Smooth muscle cell (in vitro differentiated cells): ENCODE measurements around the gene ELOVL5. TPM values are rescaled to one million over a fixed set of nuclear protein-coding genes. Genes with fewer than 3 reads are reported as not detected.
A peak's percentile ranks its signal among the peaks of the same experiment; 100 is the strongest.

Experiments
- DNase-seq: peaks from one replicate; lab custom pipeline; 2025; ENCODE audit not compliant: unreplicated experiment; lab: John Stamatoyannopoulos, UW
- H2AFZ ChIP-seq: fragments of 200-600 bp; sonication (generic); 2 replicates; pipeline ENCODE4 v1.6.0; 2016; ENCODE audit warnings: antibody characterized with exemption, low read depth, mild to moderate bottlenecking
- H3F3A ChIP-seq: fragments of 200-600 bp; sonication (generic); 2 replicates; pipeline ENCODE4 v1.6.0; 2017; ENCODE audit warnings: antibody characterized with exemption, low read depth
- H3K27ac ChIP-seq: fragments of 200-600 bp; sonication (generic); 2 replicates; pipeline ENCODE4 v1.5.1; 2016; ENCODE audit warnings: low read depth, mild to moderate bottlenecking
- H3K27me3 ChIP-seq: fragments of 200-600 bp; sonication (generic); 2 replicates; pipeline ENCODE4 v1.6.1; 2016; ENCODE audit warnings: low read depth, mild to moderate bottlenecking
- H3K36me3 ChIP-seq: fragments of 200-600 bp; sonication (generic); 2 replicates; pipeline ENCODE4 v1.5.1; 2016; ENCODE audit warnings: low read depth
- H3K4me1 ChIP-seq: fragments of 200-600 bp; sonication (generic); 2 replicates; pipeline ENCODE4 v1.5.1; 2016; ENCODE audit warnings: low read depth
- H3K4me2 ChIP-seq: fragments of 200-600 bp; sonication (generic); 2 replicates; pipeline ENCODE4 v1.6.0; 2016; ENCODE audit warnings: mild to moderate bottlenecking
- H3K4me3 ChIP-seq: fragments of 200-600 bp; sonication (generic); 2 replicates; pipeline ENCODE4 v1.5.1; 2016; ENCODE audit warnings: mild to moderate bottlenecking
- H3K79me2 ChIP-seq: fragments of 200-600 bp; sonication (generic); 2 replicates; pipeline ENCODE4 v1.6.0; 2016; ENCODE audit warnings: low read depth, mild to moderate bottlenecking
- H3K9ac ChIP-seq: fragments of 200-600 bp; sonication (generic); 2 replicates; pipeline ENCODE4 v1.6.0; 2016; ENCODE audit warnings: low read depth
- H3K9me3 ChIP-seq: fragments of 200-600 bp; sonication (generic); replicated peaks from 2 replicates; pipeline ENCODE4 v1.5.1; 2016; ENCODE audit warnings: low read depth
- H4K20me1 ChIP-seq: fragments of 200-600 bp; sonication (generic); 2 replicates; pipeline ENCODE4 v1.6.0; 2016; ENCODE audit warnings: low read depth
- WGBS: methylation state at CpG from one replicate; pipeline ENCODE4 v1.1.7; 2016; ENCODE audit warnings: low lambda C conversion rate; 5-methylcytosine and 5-hydroxymethylcytosine counted together
- polyA plus RNA-seq: library from polyadenylated mRNA; unstranded; fragments of >200 nt; fragmentation: Nextera tagmentation; extraction: Ambion mirVana; gene quantifications from 2 replicates; pipeline ENCODE4 v1.2.1, GENCODE V29; 2016
- total RNA-seq: library from RNA; depleted of rRNA; stranded (reverse); fragments of >200 nt; gene quantifications from 2 replicates; pipeline ENCODE4 v1.2.3, GENCODE V29; 2014
- TF ChIP-seq, protein P1 (sequence below): fragments of 200-600 bp; sonication (generic); IDR thresholded peaks from 2 replicates; pipeline ENCODE4 v1.5.1; 2017; ENCODE audit warnings: borderline replicate concordance, mild to moderate bottlenecking, antibody characterized with exemption; ENCODE audit not compliant: insufficient read depth, poor library complexity, severe bottlenecking

Gene ELOVL5
- total and polyA plus RNA-seq, 2 experiments from 2014 or later = 71.9 to 79.2 TPM

DNA sequence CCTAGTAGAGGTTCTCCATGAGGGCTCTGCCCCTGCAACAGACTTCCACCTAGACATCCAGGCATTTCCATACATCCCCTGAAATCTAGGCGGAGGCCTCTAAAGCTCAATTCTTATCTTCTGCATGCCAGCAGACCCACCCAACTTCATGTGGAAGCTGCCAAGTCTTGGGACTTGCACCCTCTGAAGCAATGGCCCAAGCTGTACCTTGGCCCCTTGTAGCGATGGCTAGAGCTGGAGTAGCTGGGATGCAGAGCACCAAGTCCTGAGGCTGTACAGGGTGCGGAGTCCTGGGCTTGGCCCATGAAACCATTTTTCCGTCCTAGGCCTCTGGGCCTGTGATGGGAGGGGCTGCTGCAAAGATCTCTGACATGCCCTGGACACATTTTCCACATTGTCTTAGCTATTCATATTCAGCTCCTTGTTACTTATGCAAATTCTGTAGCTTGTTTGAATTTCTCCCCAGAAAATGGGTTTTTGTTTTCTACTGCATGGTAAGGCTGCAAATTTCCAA is 17.4 kb upstream of the ELOVL5 start:
- H3K79me2 ChIP-seq = no peaks in the 10 kb centered on the region
- H3K27ac ChIP-seq = no peak overlapping the region
- H3K4me3 ChIP-seq = no peak overlapping the region
- DNase-seq = no peak
- no peak overlapping the region for H3K4me2 ChIP-seq
- no peak overlapping the region for H3K9ac ChIP-seq
- H3K27me3 ChIP-seq = no peaks in the 10 kb centered on the region
- peaks cover 11% of the 10 kb centered on the region for H3K4me1 ChIP-seq
- H3K36me3 ChIP-seq = no peaks in the 10 kb centered on the region
- H3K9me3 ChIP-seq = no peaks in the 10 kb centered on the region
- no peak overlapping the region for H2AFZ ChIP-seq
- TF ChIP-seq, protein P1, sequence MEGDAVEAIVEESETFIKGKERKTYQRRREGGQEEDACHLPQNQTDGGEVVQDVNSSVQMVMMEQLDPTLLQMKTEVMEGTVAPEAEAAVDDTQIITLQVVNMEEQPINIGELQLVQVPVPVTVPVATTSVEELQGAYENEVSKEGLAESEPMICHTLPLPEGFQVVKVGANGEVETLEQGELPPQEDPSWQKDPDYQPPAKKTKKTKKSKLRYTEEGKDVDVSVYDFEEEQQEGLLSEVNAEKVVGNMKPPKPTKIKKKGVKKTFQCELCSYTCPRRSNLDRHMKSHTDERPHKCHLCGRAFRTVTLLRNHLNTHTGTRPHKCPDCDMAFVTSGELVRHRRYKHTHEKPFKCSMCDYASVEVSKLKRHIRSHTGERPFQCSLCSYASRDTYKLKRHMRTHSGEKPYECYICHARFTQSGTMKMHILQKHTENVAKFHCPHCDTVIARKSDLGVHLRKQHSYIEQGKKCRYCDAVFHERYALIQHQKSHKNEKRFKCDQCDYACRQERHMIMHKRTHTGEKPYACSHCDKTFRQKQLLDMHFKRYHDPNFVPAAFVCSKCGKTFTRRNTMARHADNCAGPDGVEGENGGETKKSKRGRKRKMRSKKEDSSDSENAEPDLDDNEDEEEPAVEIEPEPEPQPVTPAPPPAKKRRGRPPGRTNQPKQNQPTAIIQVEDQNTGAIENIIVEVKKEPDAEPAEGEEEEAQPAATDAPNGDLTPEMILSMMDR = no peak
- no peaks in the 10 kb centered on the region for H4K20me1 ChIP-seq
- 97% methylated on average over 4 of the region's 4 CpGs for WGBS
- peaks cover 12% of the 10 kb centered on the region for H3F3A ChIP-seq

DNA sequence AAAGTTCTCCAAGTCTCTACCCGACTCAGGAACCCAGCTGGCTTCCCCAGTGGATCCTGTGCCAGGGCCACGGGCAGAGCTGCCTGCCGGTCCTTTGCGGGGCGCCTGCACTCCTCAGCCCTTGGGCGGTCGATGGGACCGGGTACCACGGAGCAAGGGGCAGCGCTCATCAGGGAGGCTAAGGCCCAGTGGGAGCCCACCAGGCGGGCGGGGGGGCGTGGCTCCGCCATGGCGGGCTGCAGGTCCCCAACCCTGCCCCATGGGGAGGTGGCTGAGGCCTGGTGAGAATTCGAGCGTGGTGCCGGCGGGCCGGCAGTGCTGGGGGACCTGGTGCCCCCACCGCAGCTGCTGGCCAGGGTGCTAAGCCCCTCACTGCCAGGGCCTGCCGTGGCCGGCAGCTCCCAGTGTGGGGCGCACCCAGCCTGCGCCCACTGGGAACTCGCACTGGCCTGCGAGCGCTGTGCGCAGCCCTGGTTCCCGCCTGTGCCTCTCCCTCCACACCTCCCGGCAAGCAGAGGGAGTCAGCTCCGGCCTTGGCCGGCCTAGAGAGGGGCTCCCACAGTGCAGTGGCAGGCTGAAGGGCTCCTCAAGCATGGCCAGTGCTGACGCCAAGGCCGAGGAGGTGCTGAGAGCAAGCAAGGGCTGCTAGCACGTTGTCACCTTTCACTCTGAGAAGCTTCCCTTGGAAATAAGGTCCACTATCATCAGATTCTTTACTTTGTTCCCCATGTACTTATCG is 14.8 kb upstream of the ELOVL5 start:
- Histone ChIP-seq H3K36me3 (no peaks in the 10 kb centered on the region), H3K79me2 (no peaks in the 10 kb centered on the region), H3F3A (peaks cover 21% of the 10 kb centered on the region), H3K27ac (no peak overlapping the region), H3K4me2 (no peak overlapping the region), H3K4me1 (peaks cover 17% of the 10 kb centered on the region), H3K9ac (no peak overlapping the region), H3K4me3 (no peak overlapping the region), H3K9me3 (no peaks in the 10 kb centered on the region), H2AFZ (no peak overlapping the region), H3K27me3 (no peaks in the 10 kb centered on the region), H4K20me1 (no peaks in the 10 kb centered on the region)
- DNase-seq = no peak
- WGBS = 98% methylated on average over 37 of the region's 37 CpGs
- TF ChIP-seq, protein P1 = no peak

DNA sequence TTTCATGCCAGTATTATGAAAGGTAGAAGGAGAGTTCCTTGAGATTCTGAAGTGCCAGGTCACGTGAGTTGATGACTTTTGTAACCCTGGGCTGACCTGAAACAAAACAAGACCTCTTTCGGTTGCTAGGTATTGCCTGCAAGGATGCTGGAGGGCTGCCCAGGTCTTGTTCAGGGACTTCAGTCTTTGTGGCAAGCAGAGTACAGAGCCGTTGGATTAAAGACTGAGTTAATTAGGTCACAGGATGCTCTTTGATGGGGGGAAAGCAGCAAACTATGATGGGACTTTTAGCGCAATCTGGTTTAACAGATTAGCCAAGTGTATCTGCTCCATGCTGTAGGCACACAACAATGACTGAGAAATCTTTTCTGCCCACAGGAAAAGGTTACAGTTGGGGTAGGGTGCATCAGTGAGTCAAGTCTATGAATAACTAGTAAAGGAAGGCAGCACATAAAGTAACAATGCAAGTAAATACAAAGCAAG is 12.8 kb upstream of the ELOVL5 start:
- Histone ChIP-seq H3K9ac (no peak overlapping the region), H3K4me3 (no peak overlapping the region), H3K9me3 (no peaks in the 10 kb centered on the region), H3K27me3 (no peaks in the 10 kb centered on the region), H3F3A (peaks cover 21% of the 10 kb centered on the region), H3K79me2 (no peaks in the 10 kb centered on the region), H3K27ac (no peak overlapping the region), H4K20me1 (no peaks in the 10 kb centered on the region), H3K36me3 (no peaks in the 10 kb centered on the region), H3K4me2 (peak overlapping the region; percentile 13), H3K4me1 (peaks cover 20% of the 10 kb centered on the region), H2AFZ (no peak overlapping the region)
- no peak for DNase-seq
- TF ChIP-seq, protein P1 = no peak
- WGBS = 72% methylated on average over 4 of the region's 4 CpGs
